ENCODE results near the gene CDYL. TPM values are rescaled to one million over a fixed set of nuclear protein-coding genes. Genes with fewer than 3 reads are reported as not detected.

The CDYL gene
- total RNA-seq, 1 donor from 2014 or later, result 40.3 TPM

GRCh38 chr6:4914420-4915159 lies 138.4 kb downstream of the CDYL start:
- ATAC-seq, result peak; percentile 65
- intact Hi-C loops (cut with DNase I), result no loop called here
- DNase-seq (ENCODE audit: low spot score), result no peak

- no peak for ATAC-seq
- DNase-seq (ENCODE audit: low spot score), result no peak
- intact Hi-C loops (cut with DNase I), result no loop called here
Measured at GRCh38 chr6:4916954-4917561, 140.9 kb downstream of the CDYL start.

- ATAC-seq (no peak), DNase-seq (ENCODE audit: low spot score) (no peak)
- intact Hi-C loops (cut with DNase I), result no loop called here
Measured at GRCh38 chr6:4920914-4921410, 144.8 kb downstream of the CDYL start.

GRCh38 chr6:4922488-4923037 lies 146.4 kb downstream of the CDYL start:
- intact Hi-C loops (cut with DNase I), result no loop called here
- DNase-seq (ENCODE audit: low spot score), result no peak
- ATAC-seq, result no peak

- DNase-seq (ENCODE audit: low spot score) (no peak), ATAC-seq (no peak)
- intact Hi-C loops (cut with DNase I), result no loop called here
Measured at GRCh38 chr6:4923081-4923480, 146.9 kb downstream of the CDYL start.

- intact Hi-C loops (cut with DNase I), result no loop called here
- ATAC-seq, result no peak
- DNase-seq (ENCODE audit: low spot score), result no peak
Measured at GRCh38 chr6:4924661-4925271, 148.6 kb downstream of the CDYL start.

- no peak for DNase-seq (ENCODE audit: low spot score)
- intact Hi-C loops (cut with DNase I), result no loop called here
- no peak for ATAC-seq
Measured at GRCh38 chr6:4925580-4925979, 149.4 kb downstream of the CDYL start.

GRCh38 chr6:4928426-4928825 lies 152.2 kb downstream of the CDYL start:
- intact Hi-C loops (cut with DNase I), result no loop called here
- ATAC-seq (no peak), DNase-seq (ENCODE audit: low spot score) (no peak)

- no peak for ATAC-seq
Measured at GRCh38 chr6:4929097-4929718, 153.0 kb downstream of the CDYL start.

GRCh38 chr6:4930025-4930691 lies 154.0 kb downstream of the CDYL start:
- no peak for ATAC-seq
- intact Hi-C loops (cut with DNase I), result no loop called here
- DNase-seq (ENCODE audit: low spot score), result no peak

More at GRCh38 chr6:4929097-4929718, 153.0 kb downstream of the CDYL start:
- no peak for DNase-seq (ENCODE audit: low spot score)
- intact Hi-C loops (cut with DNase I), result no loop called here

GRCh38 chr6:4931530-4932227 lies 155.5 kb downstream of the CDYL start:
- DNase-seq (ENCODE audit: low spot score), result no peak
- intact Hi-C loops (cut with DNase I), result no loop called here
- ATAC-seq, result no peak

- ATAC-seq (no peak), DNase-seq (ENCODE audit: low spot score) (no peak)
- intact Hi-C loops (cut with DNase I), result no loop called here
Measured at GRCh38 chr6:4932228-4932903, 156.2 kb downstream of the CDYL start.

- intact Hi-C loops (cut with DNase I), result no loop called here
- DNase-seq (ENCODE audit: low spot score) (no peak), ATAC-seq (no peak)
Measured at GRCh38 chr6:4935486-4935885, 159.3 kb downstream of the CDYL start.

GRCh38 chr6:4935975-4936680 lies 159.9 kb downstream of the CDYL start:
- ATAC-seq (no peak), DNase-seq (ENCODE audit: low spot score) (no peak)
- intact Hi-C loops (cut with DNase I), result no loop called here

GRCh38 chr6:4936681-4937041 lies 160.5 kb downstream of the CDYL start:
- DNase-seq (ENCODE audit: low spot score) (no peak), ATAC-seq (peak; percentile 52)
- intact Hi-C loops (cut with DNase I), result no loop called here

GRCh38 chr6:4937414-4937813 lies 161.2 kb downstream of the CDYL start:
- intact Hi-C loops (cut with DNase I), result no loop called here
- no peak for ATAC-seq
- DNase-seq (ENCODE audit: low spot score), result no peak

- intact Hi-C loops (cut with DNase I), result no loop called here
- ATAC-seq (no peak), DNase-seq (ENCODE audit: low spot score) (no peak)
Measured at GRCh38 chr6:4939241-4939640, 163.0 kb downstream of the CDYL start.

All from sciatic nerve (tissue), 2 donors.